ENCODE results near the gene COL1A1.
A peak's percentile ranks its signal among the peaks of the same experiment; 100 is the strongest.

COL1A1 gene

DNA sequence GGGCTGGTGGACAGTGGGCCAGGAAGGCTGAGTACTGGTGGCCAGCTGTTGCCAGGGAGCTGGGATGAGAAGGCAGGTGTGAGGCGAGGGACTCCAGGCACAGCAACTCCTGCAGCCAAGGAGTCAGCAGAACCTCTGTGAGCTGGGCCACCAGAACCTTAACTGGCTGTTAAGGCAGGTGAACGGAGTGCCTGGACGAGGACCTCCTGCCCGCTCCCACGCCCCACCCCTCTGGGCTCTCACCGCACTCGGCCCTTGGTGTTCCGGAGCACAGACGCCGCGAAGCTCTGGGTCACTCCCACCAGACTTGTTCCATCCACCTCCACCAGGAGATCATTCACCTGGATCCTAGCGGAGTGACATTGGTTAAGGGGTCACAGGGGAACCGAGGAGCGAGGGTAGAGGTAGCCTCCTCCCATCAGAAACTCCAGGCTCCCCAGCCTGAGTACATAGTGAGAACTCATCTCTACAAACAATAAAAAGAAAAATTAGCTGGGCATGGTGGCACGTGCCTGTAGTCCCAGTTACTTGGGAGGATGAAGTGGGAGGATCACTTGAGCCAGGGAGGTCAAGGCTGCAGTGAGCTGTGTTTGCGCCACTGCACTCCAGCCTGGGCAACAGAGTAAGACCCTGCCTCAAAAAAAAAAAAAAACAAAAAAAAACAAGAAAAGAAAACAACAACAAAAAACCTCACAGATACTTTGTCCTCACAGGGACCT is 60.2 kb downstream of the COL1A1 start:
- DNase-seq (ENCODE audit: low read depth), result no peak

DNA sequence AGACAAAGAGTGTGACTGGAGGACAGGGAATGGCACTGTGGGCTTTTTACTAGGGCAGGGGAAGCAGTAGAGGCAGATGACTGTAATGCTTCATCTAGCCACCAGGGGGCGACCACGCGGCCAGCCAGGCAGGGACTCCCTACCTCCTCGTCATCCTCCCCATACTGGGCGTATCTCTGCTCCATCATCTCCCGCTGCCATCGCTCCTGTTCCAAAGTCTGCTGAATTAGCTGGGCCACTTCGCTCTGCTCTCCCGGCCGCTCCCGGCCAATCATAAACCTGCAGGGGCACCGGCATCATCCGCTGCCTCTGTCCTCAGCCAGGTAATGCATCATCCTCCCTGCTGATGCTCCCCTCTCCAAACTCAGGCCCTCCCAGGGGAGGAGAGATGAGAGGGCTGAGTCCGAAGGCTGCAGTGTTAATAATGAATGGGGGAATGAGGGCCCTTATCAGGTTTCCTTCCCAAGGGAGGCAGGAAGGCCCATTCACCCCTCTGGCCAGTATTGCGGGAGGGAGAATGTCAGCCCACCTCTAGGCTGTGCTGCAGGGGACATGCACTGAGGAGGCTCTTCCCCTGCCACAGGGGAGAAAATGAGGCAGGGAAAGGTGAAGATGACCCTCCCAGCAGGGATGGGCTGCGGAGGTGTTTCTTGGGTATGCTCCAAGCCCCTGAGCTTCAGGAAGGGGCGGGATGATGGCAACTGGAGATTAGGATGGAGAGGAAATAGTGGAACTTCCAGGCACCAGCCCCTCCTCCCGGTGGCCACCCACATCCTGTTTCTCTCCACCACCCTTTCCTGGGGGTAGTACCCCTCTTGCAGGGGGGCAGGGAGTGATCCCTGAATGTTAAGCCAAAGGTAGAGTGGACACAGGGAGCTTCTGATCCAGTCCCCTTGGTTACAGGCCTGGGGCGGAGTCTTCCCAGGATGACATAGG is 61.2 kb downstream of the COL1A1 start:
- peak; percentile 72 for DNase-seq (ENCODE audit: low read depth)

GRCh38 chr17:50139185-50139783 is 62.1 kb downstream of the COL1A1 start:
- DNase-seq (ENCODE audit: low read depth), result no peak

GRCh38 chr17:50137042-50137441 is 64.4 kb downstream of the COL1A1 start:
- DNase-seq (ENCODE audit: low read depth), result no peak

GRCh38 chr17:50136096-50136687 is 65.2 kb downstream of the COL1A1 start:
- no peak for DNase-seq (ENCODE audit: low read depth)

DNA sequence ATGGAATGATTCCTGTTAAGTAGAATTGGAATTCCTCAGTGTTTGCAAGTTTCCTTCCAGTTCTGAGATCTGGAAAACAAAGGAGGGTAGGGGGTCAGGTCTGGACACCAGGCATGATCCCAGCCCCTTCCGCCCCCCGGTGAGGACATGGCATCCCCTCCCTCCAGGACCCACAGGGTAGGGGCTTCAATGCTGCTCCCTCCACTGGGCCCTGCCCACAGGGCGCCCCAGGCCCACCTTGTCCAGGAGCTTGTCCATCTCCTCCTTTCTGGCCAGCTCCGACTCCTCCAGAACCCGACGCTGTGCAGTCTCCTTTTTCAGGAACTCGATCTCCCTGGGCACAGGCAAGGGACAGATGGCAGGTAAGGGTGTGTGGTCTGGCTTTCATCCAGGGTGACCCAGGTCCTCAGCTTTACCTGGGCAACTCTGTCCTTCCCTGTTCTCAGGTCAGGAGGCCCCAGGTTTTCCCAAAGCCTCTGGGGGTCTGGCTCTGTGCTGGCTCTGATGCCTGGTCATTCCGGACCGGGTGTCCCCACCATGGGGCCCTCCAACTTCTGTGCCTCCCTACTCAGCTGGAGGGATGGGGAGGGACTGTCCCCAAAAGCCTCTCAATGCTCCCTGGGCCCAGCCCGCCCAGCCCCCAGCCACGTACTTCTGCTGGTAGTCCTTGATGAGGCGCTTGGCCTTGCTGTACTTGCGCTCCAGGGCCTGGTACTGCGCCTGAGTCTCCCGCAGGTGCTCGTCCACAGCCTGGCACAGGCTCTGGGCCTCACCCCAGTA is 65.9 kb downstream of the COL1A1 start:
- no peak for DNase-seq (ENCODE audit: low read depth)

DNA sequence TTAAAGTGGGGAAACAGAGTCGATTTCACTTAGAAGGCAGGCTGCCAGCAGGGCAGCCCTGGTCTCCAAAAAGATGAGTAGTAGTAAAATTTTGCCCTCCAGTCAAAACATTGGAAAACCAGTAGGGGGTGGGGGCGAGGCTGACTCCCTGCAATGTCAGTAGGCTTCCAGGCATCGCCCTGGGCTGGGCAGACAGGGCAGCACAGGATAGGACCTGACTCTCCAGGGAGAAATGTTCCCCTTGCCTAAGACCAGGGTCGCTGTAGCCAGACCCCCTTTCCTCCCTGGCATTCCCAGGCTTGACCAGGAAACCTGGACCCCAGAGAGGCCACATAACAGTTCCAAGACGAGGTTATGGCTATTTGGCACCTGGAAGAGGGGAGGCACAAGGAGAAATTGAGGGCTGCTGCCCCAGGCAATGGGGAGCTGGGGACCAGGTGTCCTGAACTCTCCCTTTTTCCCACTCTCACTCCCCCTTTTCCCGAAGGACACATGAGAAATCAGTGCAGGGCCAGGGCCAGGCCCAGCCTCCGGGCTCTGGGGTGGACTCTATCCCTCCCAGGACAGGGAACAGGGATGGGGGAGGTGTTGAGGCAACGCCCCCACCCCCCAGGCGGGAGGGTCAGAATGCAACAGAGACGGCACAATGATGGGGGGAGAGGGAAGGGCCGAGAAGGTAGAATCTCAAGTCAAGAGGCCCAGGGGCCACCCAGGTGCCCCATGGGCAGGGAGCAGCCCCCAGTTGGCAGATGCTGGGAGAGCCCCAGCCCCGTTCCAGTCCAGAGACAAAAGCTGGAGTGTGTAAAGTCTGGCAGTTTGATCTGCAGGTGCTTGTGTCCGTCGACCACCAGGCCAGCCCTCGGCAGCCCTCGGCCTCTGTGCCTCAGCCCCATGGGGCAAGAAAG is 67.0 kb downstream of the COL1A1 start:
- DNase-seq (ENCODE audit: low read depth), result no peak

- no peak for DNase-seq (ENCODE audit: low read depth)
Observed at GRCh38 chr17:50133769-50134099, 67.7 kb downstream of the COL1A1 start.

All from stimulated activated CD4-positive, alpha-beta T cell treated with anti-CD3 and anti-CD28 coated beads, Interleukin-2, amount 100 ng/mL, for 4 hours (primary cell).